HepG2 (cell line): ENCODE results near the gene CFL1. TPM values are rescaled to one million over a fixed set of nuclear protein-coding genes. Genes with fewer than 3 reads are reported as not detected.

Source experiments
- DR1 ChIP-seq: sonication (generic); formaldehyde crosslinking; IDR thresholded peaks from 2 replicates; pipeline ENCODE4 v1.8.0; 2021; ENCODE audit warnings: mild to moderate bottlenecking, missing genetic modification reagents, inconsistent platforms
- FOXP1 ChIP-seq, 2 experiments: fragments of 450-650 bp in 1 of 2; IDR thresholded peaks; 2 replicates each; pipeline ENCODE4 v1.6.1; 2017 to 2018; ENCODE audit warnings: antibody characterized with exemption in 1 of 2
- HDAC6 ChIP-seq: fragments of 200-600 bp; sonication (generic); IDR thresholded peaks from 2 replicates; pipeline ENCODE4 v1.7.0; 2017; ENCODE audit warnings: mild to moderate bottlenecking, antibody characterized with exemption, low read length, low read depth
- IRX3 ChIP-seq: sonication (generic); formaldehyde crosslinking; IDR thresholded peaks from 2 replicates; pipeline ENCODE4 v1.8.1; 2023; ENCODE audit warnings: mild to moderate bottlenecking, low read depth, missing genetic modification reagents, borderline replicate concordance
- RORA ChIP-seq: sonication (generic); formaldehyde crosslinking; IDR thresholded peaks from 2 replicates; pipeline ENCODE4 v1.5.0; 2020; ENCODE audit warnings: mild to moderate bottlenecking, missing genetic modification reagents, moderate library complexity
- SRF ChIP-seq: IDR thresholded peaks from 2 replicates; pipeline ENCODE4 v1.6.1; 2011; ENCODE audit warnings: mild to moderate bottlenecking, low read depth, low read length, moderate library complexity
- TCF12 ChIP-seq, 2 experiments: fragments of 450-650 bp in 1 of 2; sonication (generic) in 1 of 2; formaldehyde crosslinking in 1 of 2; IDR thresholded peaks; 2 replicates each; pipeline versions ENCODE4 v1.6.1 to v1.8.0; 2017 to 2022; ENCODE audit warnings: antibody characterized with exemption in 1 of 2, mild to moderate bottlenecking in 1 of 2, missing genetic modification reagents in 1 of 2, moderate library complexity in 1 of 2
- ZBTB46 ChIP-seq: sonication (generic); formaldehyde crosslinking; IDR thresholded peaks from 2 replicates; pipeline ENCODE4 v1.4.0; 2020; ENCODE audit warnings: mild to moderate bottlenecking, missing genetic modification reagents, borderline replicate concordance
- ZGPAT ChIP-seq: IDR thresholded peaks from 2 replicates; pipeline ENCODE4 v1.6.1; 2016; ENCODE audit warnings: mild to moderate bottlenecking
- ZNF318 ChIP-seq: sonication (generic); formaldehyde crosslinking; IDR thresholded peaks from 2 replicates; pipeline ENCODE4 v1.4.0; 2020; ENCODE audit warnings: mild to moderate bottlenecking, missing genetic modification reagents
- ZNF556 ChIP-seq: sonication (generic); formaldehyde crosslinking; IDR thresholded peaks from 2 replicates; pipeline ENCODE4 v1.4.0; 2020; ENCODE audit warnings: mild to moderate bottlenecking, missing genetic modification reagents, borderline replicate concordance
- ZNF776 ChIP-seq: sonication (generic); formaldehyde crosslinking; IDR thresholded peaks from 2 replicates; pipeline ENCODE4 v1.4.0; 2020; ENCODE audit warnings: mild to moderate bottlenecking, missing genetic modification reagents
- ZNF816 ChIP-seq: sonication (generic); formaldehyde crosslinking; IDR thresholded peaks from 2 replicates; pipeline ENCODE4 v1.8.0; 2022; ENCODE audit warnings: missing genetic modification reagents, mild to moderate bottlenecking, borderline replicate concordance
- ZSCAN12 ChIP-seq: sonication (generic); formaldehyde crosslinking; IDR thresholded peaks from 2 replicates; pipeline ENCODE4 v1.9.0; 2021; ENCODE audit warnings: mild to moderate bottlenecking, missing genetic modification reagents
- polyA plus RNA-seq, 8 experiments: library from polyadenylated mRNA; depleted of rRNA in 3 of 8; stranded (reverse) in 7 of 8; unstranded in 1 of 8; fragments of >200 nt; fragmentation: Illumina TruSeq in 4 of 8; extraction: Trizol in 4 of 8; gene quantifications; 2 replicates each; pipeline versions ENCODE4 v1.2.1 to v1.2.3, GENCODE V29; 2011 to 2016; ENCODE audit warnings: low read depth in 4 of 8, missing spikeins in 1 of 8, mixed read lengths in 1 of 8; ENCODE audit not compliant: insufficient read depth in 1 of 8
- total RNA-seq, 5 experiments: library from RNA; depleted of rRNA; stranded (reverse); fragments of >200 nt; fragmentation: Illumina TruSeq; extraction: Trizol; gene quantifications; 2 replicates each; pipeline ENCODE4 v1.2.3, GENCODE V29; 2016; ENCODE audit warnings: low read depth in 1 of 5

CFL1 gene
- total and polyA plus RNA-seq, 2 of the 13 experiments (the other 11 are each of a cell fraction or from before 2014, with no cell fraction given) = 379 to 383 TPM

GRCh38 chr11:65890324-65891218 is 32.6 kb upstream of the CFL1 start, which contains the start of gene CCDC85B (continued):
- TF ChIP-seq RORA (CRISPR knock-in tag) = no peak
- no peak for TF ChIP-seq ZNF318 (CRISPR knock-in tag)
- TF ChIP-seq ZNF816 (CRISPR knock-in tag) = no peak; the same call in 1 of the 2 replicates
- peak; percentile 92 for TF ChIP-seq ZSCAN12 (CRISPR knock-in tag)
- TF ChIP-seq FOXP1 (IDR thresholded peaks at IDR 0.05) = no peak
- no peak for TF ChIP-seq FOXP1 (CRISPR knock-in tag; IDR thresholded peaks at IDR 0.05)
- peak; percentile 90; the same call in 1 of the 2 replicates for TF ChIP-seq IRX3 (CRISPR knock-in tag)
- TF ChIP-seq TCF12 (IDR thresholded peaks at IDR 0.05) = no peak
- TF ChIP-seq TCF12 (CRISPR knock-in tag; IDR thresholded peaks at IDR 0.05) = no peak; the same call in 1 of the 2 replicates
- peak; percentile 92; the same call in 1 of the 2 replicates for TF ChIP-seq ZNF776
- TF ChIP-seq DR1 (CRISPR knock-in tag) = peak; percentile 57
- no peak; the same call in 1 of the 2 replicates for TF ChIP-seq ZGPAT
- no peak for TF ChIP-seq SRF
- no peak for TF ChIP-seq ZBTB46 (CRISPR knock-in tag)
- peak; percentile 41; the same call in 1 of the 2 replicates for TF ChIP-seq ZNF556 (CRISPR knock-in tag)
- no peak for TF ChIP-seq HDAC6
